ENCODE results near the gene BCAS3.
A peak's percentile ranks its signal among the peaks of the same experiment; 100 is the strongest.
"Not testable (repeated sequence)": the region's sequence is repeated elsewhere in the genome, so short reads cannot be mapped to it uniquely, and the experiment has no call there.

The BCAS3 gene

DNA sequence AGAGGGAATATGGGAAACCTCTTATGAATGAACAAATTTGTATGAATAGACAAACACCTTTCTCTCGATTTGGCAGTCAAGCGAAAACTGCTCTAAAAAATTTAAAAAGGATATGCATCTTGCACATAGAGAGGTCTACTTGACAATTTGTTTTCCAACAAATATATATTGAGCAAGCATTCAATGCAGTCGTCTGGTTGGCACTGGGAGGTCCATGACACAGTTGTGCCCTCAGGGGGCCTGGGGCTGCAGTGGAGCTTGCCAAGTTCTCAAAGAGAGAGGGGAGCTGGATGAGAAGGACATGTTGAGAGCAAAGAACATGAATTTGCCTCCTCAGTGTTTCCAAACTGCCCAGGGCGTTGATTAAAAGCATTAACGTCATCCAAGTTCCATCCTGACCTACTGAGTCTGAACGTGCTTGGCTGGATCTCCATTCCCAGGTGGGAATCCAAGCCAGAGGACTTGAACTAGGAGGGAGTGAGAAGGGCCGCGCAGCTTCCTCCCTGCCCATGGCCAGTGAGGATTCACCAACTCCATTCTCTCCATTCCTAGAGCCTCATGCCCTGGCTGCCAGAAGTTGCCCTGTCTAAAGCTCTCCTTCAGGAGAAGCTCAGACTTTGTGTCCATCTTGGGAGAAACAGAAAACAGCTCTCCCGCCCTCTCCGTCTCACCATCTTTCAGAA lies 746.5 kb downstream of the BCAS3 start:
- DNase-seq (ENCODE audit: low read depth) = no peak

DNA sequence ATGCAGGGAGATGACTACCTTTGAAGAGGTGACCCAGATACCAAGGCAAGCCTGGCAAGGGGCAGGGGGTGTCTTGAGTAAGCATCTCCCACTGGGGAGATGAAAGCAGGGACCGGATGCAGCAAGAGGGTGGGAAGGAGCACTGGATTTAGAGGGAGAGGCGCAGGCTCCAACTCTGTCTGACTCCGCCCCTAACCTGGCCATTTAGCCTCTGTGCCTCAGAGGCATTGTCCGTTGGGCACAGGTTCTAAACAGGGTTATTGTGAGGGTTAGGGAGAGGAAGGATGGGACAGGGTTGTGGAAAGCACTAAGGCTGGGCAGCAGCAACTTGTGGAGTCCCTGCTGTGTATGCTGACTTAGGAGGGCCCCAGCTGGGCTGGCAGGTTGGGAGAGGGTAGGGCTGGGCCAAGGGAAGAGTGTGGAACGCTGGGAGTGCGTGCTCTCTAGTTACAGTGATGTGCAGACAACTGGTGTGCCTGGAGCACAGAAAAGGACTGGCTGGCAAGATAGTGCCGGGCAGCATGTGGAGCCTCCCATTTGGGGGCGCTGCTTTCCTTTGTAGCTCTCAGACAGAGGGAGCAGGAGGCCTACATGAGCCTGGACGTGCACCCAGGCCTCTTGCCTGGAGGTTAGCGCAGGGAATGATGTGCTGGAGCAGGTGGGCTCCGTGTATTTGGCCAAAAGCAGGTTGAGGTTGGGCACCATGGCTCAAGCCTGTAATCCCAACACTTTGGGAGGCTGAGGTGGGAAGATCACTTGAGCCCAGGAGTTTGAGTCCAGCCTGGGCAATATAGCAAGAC lies 748.2 kb downstream of the BCAS3 start:
- no peak for DNase-seq (ENCODE audit: low read depth)

DNA sequence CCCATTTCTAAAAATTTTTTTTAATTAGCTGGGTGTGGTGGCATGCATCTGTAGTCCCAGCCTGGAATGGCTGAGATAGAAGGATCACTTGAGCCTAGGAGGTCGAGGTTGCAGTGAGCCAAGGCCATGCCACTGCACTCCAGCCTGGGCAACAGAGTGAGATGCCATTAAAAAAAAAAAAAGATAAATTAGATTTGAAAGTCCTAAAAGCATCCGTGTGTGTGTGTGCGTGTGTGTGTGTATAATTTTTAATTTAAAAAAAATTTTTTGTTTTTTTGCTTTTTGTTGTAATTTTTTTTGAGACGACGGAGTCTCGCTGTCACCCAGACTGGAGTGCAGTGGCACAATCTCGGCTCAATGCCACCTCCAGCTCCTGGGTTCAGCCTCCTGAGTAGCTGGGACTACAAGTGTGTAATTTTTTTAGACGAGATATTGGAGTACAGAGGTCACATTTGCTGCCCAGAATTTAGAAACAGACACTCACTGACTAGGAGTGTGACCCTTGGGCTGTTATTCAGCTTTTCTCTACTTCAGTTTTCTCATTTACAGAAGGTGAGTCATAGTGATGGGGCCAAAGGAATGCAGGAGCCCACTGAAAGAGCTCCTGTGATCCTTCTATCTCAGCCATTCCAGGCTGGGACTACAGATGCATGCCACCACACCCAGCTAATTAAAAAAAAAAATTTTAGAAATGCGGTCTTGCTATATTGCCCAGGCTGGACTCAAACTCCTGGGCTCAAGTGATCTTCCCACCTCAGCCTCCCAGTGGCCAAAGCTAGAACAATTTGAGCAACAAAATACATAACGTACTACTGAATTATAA lies 749.0 kb downstream of the BCAS3 start:
- DNase-seq (ENCODE audit: low read depth) = peak; percentile 51

DNA sequence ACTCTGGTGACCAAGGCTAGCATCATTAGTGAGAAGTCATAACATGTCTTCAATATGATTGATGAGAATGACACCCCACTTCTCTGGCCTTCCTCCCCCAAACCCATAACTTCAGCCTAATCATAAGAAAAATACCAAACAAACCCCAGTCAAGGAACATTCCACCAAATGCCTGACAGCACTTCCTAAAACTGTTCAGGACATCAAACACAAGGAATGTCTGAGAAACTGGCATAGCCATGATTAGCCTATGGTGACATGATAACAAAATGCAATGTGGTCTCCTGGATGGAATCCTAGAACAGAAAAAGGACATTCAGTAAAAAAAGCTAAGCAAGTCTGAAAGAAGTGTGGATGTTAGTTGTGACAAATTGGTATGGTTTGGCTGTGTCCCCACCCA lies 749.9 kb downstream of the BCAS3 start:
- no peak for DNase-seq (ENCODE audit: low read depth)

DNA sequence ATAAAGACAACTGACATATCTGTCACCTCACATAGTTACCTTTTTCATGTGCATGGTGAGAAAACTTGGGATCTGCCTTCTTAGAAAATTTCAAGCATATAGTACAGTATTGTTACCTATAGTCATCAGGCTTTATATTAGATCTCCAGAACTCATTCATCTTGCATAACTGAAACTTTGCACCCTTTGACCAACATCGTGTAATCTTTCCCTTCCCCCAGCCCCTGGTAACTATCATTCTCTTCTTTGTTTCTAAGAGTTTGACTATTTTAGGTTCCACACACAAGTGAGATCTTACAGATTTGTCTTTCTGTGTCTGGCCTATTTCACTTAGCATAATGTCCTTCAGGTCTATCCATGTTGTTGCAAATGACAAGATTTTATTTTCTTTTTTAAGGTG lies 751.6 kb downstream of the BCAS3 start:
- no peak for DNase-seq (ENCODE audit: low read depth)

DNA sequence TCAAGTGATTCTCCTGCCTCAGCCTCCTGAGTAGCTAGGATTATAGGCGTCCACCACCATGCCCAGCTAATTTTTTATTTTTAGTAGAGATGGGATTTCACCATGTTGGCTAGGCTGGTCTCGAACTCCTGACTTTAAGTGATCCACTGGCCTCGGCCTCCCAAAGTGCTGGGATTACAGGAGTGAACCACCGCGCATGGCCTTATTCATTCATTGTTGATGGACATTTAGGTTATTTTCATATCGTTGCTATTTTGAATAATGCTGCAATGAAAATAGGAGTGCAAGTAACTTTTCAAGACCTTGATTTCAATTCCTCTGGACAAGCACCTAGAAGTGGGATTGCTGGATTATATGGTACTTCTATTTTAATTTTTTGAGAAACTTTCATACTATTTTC lies 752.2 kb downstream of the BCAS3 start:
- DNase-seq (ENCODE audit: low read depth) = not testable (repeated sequence)

DNA sequence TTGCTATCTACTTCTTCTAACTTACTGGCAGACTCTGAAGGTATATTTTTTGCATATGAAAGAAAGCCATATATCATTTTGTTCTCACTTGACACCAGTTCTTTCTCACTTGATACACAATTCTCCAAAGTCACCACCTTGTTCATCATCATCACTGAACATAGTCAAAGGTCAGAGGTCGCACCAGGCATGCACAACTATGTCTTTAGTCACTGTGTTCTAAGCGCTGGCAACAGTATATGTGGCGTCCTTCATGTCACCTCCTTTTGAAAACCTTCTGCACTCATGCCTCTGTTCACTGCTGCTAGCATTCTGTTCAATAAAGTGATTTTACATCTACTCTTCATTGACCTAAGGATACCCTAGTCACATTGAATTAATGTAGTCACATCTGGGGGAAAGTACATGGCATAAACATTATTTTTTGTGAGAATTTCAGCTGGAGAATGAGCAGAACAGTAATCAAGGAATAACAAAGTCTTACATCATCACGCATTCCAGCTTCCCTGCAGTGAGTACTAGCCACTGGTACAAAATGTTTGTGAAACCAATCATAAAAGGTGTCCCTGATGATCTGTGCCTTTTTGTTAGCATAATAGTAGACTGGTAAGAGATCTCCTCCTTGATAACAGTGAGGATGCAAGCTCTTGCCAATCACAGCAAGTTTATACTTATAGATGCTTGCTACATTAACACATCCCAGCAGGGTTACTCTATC lies 754.1 kb downstream of the BCAS3 start:
- DNase-seq (ENCODE audit: low read depth) = peak; percentile 42

DNA sequence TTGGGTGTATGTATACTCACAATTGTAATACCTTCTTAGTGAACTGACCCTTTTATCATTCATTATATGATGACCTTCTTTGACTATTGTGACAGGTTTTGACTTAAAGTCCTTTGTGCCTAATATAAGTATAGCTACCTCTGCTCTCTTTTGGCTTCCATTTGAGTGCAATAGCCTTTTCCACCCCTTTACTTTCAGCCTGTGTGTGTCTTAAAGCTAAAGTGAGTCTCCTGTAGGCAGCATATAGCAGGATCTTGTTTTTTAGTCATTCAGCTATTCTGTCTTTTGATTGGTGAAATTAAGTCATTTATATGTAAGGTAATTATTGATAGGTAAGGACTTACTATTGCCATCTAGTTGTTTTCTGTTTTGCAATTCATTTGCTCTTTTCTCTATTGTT lies 758.6 kb downstream of the BCAS3 start:
- no peak for DNase-seq (ENCODE audit: low read depth)

DNA sequence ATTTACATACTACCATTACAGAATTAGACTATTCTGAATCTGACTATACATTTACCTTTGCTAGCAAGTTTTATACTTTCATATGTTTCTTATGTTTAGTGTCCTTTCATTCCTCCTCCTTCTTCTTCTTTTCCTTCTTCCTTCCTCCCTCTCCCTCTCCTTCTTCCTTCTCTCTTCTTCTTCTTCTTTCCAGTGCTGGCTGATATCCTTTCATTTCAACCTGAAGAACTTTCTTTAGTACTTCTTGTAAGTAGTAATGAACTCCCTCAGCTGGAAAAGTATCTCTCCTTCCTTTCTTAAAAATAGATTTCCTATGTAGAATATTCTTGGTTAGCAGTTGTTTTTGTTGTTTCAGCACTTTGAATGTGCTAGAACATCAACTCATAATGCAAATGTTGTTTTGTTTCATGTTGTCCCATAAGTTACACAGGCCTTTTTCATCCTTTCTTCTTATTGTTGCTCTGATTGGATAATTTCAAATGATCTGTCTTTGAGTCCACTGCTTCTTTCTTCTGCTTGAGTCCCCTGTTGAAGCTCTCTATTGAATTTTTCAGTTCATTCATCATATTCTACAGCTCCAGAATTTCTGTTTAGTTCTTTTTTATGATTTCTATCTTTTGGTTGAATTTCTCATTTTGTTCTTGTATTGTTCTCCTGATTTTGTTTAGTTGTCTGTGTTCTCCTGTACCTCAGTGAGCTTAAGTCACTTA lies 759.5 kb downstream of the BCAS3 start:
- DNase-seq (ENCODE audit: low read depth) = no peak

DNA sequence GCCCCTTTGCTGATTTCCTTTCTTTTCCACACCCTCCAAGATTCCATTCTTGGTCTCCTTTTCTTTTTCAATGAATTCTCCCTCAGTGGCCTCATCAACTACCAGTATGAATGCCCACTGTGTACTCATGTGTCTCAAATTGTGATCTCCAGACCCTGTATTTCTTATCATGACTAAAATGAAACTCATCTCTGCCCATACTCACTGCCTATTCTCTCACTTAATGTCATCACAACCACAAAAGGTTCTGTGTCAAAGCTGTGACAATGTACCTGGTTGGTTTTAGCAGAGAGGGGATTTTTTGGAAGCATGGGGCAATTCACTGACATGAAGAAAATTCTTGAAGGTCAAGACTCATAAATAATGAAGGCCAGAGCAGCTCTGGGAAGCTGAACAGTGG lies 763.0 kb downstream of the BCAS3 start:
- no peak for DNase-seq (ENCODE audit: low read depth)

DNA sequence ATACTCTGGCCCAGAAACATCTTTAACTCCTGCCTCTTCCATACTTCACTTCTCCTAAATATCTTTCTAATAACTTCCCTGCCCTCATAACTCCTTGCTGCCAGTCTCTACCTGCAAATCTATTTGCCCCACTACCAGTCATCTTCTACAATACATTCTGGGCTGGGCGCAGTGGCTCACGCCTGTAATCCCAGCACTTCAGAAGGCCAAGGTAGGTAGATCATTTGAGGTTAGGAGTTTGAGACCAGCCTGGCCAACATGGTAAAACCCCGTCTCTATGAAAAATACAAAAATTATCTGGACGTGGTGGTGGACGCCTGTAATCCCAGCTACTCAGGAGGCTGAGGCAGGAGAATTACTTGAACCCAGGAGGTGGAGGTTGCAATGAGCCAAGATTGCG lies 763.9 kb downstream of the BCAS3 start:
- DNase-seq (ENCODE audit: low read depth) = not testable (repeated sequence)

DNA sequence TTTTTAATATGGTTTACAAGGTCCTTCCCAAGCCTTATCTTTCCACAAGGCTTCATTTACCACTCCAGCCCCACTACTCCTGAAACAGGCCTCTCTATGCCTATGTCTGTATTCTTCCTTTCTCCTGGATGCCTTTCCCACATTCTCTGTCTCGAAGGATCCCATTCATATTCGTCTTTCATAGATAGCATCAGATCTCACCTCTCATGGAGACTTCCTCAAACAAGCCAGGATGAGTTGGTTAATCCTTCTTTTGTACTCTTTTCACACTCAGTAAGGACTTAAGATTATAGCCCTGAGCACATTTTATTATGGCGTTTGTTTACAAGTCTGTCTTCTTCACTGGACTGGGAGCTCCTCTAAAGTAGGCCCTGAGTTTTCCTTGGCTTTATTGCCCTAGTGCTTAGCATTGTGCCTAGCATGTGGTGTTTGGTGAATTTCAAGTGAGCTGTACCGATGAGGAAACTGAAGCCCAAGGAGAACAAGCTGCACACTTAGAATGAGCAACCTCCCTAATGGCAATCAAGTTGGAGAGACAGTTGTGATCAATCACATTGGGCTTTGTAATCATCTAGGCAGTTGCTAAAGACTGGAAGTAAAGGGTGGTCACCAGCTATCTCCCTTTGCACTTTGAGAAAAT lies 764.6 kb downstream of the BCAS3 start:
- no peak for DNase-seq (ENCODE audit: low read depth)
